Measurements from ENCODE around the gene MIF4GD.

DNA sequence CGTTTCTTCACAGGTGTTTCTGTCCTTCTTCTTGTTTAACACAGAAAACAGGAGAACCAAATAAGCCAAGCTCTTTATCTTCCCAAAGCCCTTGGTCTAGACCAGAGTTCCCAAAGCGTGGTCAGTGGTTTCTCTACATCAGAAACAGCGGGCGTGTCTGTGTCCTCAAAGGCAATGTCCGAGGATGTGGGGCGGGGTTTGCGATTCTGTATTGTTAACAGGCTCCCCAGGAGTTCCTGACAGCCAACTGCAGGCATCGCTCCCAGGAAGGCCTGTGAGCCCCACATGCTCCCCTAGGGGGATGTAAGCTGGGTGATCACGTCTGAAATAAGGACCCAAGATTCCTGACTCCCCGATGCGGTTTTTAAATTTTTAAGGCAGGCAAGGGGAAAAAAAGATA, 46.6 kb upstream of the MIF4GD start:
- no peak for TF ChIP-seq CTCF (IDR thresholded peaks at IDR 0.05)
- no peak for TF ChIP-seq EZH2 (IDR thresholded peaks at IDR 0.05; ENCODE audit: borderline replicate concordance, insufficient read depth, low read depth, low read length, poor library complexity, severe bottlenecking)

Data from B cell (primary cell).